Osteocyte (in vitro differentiated cells): ENCODE results near the gene SMIM35. TPM values are rescaled to one million over a fixed set of nuclear protein-coding genes. Genes with fewer than 3 reads are reported as not detected.
A peak's percentile ranks its signal among the peaks of the same experiment; 100 is the strongest.

Experiments used
- DNase-seq: peaks from one replicate; pipeline ENCODE4 v3.0.0; 2021; ENCODE audit warnings: mixed read lengths; ENCODE audit not compliant: unreplicated experiment; ENCODE audit errors: extremely low spot score
- H3K27ac Mint-ChIP-seq: one replicate; pipeline ENCODE4 v1.8.0; 2021; ENCODE audit warnings: mild to moderate bottlenecking, mixed read lengths; ENCODE audit not compliant: unreplicated experiment
- H3K27me3 Mint-ChIP-seq: one replicate; pipeline ENCODE4 v1.8.0; 2021; ENCODE audit warnings: mixed read lengths; ENCODE audit not compliant: unreplicated experiment
- H3K36me3 Mint-ChIP-seq: one replicate; pipeline ENCODE4 v1.8.0; 2021; ENCODE audit warnings: mixed read lengths; ENCODE audit not compliant: unreplicated experiment
- H3K4me1 Mint-ChIP-seq: one replicate; pipeline ENCODE4 v1.8.0; 2021; ENCODE audit warnings: mixed read lengths; ENCODE audit not compliant: unreplicated experiment
- H3K4me3 Mint-ChIP-seq: one replicate; pipeline ENCODE4 v1.8.0; 2021; ENCODE audit warnings: mild to moderate bottlenecking, moderate library complexity, mixed read lengths; ENCODE audit not compliant: unreplicated experiment
- H3K9me3 Mint-ChIP-seq: one replicate; pipeline ENCODE4 v1.8.0; 2021; ENCODE audit warnings: mixed read lengths; ENCODE audit not compliant: unreplicated experiment
- total RNA-seq: library from RNA; stranded (reverse); gene quantifications from 2 replicates; pipeline ENCODE4 v1.2.1, GENCODE V29; 2021
- TF ChIP-seq, protein P1 (sequence below): fragments of 200-600 bp; sonication (generic); IDR thresholded peaks from 2 replicates; pipeline ENCODE4 v1.5.0; 2021; ENCODE audit warnings: antibody characterized with exemption, mild to moderate bottlenecking, moderate library complexity

SMIM35 gene
- total RNA-seq, 1 donor from 2014 or later: not detected

DNA sequence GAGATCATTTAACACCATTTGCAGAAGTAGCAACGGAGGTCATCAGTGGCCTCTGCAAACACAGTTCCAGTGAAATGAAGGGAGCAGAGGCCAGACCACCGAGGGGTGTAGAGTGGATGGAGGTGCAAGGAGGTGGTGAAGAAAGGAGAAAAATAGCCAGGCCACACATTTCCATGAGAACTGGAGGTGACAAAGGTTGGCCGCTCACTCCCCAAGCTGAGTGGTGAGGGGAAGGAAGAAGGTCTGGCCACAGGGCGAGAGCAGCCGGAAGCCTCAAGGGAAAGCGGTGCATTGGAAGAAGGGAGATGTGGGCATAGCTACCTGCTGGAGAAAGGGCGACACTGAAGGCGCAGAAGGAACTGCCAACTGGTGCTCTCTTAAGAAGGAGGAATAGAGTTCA lies 30.0 kb downstream of the SMIM35 start:
- no peaks in the 10 kb centered on the region for H3K36me3 Mint-ChIP-seq
- H3K4me3 Mint-ChIP-seq: no peak overlapping the region
- TF ChIP-seq, protein P1, sequence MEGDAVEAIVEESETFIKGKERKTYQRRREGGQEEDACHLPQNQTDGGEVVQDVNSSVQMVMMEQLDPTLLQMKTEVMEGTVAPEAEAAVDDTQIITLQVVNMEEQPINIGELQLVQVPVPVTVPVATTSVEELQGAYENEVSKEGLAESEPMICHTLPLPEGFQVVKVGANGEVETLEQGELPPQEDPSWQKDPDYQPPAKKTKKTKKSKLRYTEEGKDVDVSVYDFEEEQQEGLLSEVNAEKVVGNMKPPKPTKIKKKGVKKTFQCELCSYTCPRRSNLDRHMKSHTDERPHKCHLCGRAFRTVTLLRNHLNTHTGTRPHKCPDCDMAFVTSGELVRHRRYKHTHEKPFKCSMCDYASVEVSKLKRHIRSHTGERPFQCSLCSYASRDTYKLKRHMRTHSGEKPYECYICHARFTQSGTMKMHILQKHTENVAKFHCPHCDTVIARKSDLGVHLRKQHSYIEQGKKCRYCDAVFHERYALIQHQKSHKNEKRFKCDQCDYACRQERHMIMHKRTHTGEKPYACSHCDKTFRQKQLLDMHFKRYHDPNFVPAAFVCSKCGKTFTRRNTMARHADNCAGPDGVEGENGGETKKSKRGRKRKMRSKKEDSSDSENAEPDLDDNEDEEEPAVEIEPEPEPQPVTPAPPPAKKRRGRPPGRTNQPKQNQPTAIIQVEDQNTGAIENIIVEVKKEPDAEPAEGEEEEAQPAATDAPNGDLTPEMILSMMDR: no peak
- H3K9me3 Mint-ChIP-seq: no peaks in the 10 kb centered on the region
- no peak overlapping the region for H3K27ac Mint-ChIP-seq
- H3K27me3 Mint-ChIP-seq: peaks cover 4% of the 10 kb centered on the region
- DNase-seq: no peak
- no peaks in the 10 kb centered on the region for H3K4me1 Mint-ChIP-seq

DNA sequence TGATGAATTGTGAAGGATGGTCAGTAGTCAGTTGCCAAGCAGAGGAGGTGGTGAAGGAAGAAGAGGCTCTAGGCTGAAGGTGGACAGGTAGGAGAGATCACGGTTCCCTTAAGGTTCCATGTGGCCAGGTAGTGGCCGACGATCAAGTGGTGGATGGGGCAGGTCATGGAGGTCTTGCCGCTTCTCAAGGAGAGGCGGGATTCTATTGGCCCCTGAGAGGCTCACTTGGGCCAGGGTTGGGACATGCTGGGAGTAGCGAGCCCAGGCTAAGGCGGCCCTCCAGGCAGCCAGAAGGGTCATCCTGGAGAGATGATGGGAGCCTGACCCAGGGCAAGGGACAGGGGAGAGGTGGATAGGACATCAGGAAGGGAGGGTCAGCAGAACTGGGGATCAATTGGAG lies 30.8 kb downstream of the SMIM35 start:
- Mint-ChIP-seq H3K4me1 (no peaks in the 10 kb centered on the region), H3K4me3 (no peak overlapping the region), H3K36me3 (no peaks in the 10 kb centered on the region), H3K27ac (no peak overlapping the region), H3K27me3 (peaks cover 4% of the 10 kb centered on the region), H3K9me3 (no peaks in the 10 kb centered on the region)
- DNase-seq: no peak
- TF ChIP-seq, protein P1: no peak

DNA sequence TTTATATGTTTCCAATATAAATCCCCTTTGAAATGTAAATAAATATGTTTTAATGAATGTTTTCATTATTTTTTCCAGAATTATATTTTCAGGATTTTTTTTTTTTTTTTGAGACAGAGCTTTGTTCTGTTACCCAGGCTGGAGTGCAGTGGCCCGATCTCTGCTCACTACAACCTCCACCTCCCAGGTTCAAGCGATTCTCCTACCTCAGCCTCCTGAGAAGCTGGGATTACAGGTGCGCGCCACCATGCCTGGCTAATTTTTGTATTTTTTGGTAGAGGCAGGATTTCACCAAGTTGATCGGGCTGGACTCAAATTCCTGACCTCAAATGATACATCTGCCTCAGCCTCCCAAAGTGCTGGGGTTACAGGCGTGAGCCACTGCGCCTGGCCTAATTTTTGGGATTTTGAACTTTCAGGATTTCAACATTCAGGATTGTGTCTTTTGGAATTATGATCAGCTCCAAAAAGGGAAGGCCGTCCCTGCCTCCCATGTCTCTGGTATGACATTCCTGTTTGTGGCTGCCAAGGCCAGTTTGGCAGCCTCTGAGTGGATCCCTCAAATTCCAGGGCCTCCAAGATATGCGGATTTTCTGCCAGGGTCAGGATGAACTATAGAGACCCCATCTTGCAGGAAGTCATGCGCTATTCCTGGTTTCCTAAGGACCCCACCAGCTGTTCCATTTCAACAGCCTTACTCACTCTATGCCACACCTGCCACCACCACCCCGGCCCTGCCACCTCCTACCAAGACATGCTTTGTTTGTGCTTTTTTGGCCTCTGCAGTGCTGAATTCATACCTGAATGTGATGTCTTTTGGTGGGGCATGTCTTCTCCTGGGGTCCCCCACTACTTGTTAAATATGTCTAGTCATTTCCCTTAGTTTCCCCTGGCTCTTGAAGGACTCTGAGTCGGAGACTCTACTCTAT lies 31.8 kb downstream of the SMIM35 start:
- H3K4me1 Mint-ChIP-seq: no peaks in the 10 kb centered on the region
- no peak overlapping the region for H3K27ac Mint-ChIP-seq
- no peak for DNase-seq
- no peaks in the 10 kb centered on the region for H3K36me3 Mint-ChIP-seq
- TF ChIP-seq, protein P1: no peak
- H3K4me3 Mint-ChIP-seq: no peak overlapping the region
- H3K9me3 Mint-ChIP-seq: no peaks in the 10 kb centered on the region
- H3K27me3 Mint-ChIP-seq: peaks cover 4% of the 10 kb centered on the region

DNA sequence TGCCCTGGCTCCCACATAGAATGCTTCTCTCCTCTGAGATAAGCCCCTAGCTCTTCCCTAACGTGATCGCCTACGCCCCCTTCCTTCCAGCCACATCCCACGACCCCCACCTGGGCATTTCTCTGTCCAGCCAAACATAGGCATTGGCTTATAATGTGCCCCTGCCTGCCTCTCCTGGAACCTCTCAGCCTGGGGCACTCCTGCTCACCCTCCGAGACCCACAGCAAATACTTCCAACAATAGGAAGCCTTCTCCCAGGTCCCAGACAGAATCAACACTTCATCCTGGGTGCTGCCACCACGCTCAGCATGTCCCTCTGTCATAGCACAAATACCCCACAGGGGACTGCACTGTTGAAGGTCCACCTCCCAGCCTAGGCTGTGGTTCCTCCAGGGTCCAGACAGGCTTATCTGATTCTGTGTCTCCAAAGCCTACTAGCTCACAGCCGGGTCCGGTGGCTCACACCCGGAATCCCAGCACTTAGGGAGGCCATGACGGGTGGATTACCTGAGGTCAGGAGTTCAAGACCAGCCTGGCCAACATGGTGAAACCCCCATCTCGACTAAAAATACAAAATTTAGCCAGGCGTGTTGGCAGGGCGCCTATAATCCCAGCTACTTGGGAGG lies 34.1 kb downstream of the SMIM35 start:
- H3K27ac Mint-ChIP-seq: no peak overlapping the region
- H3K9me3 Mint-ChIP-seq: no peaks in the 10 kb centered on the region
- H3K27me3 Mint-ChIP-seq: peaks cover 4% of the 10 kb centered on the region
- H3K36me3 Mint-ChIP-seq: no peaks in the 10 kb centered on the region
- H3K4me1 Mint-ChIP-seq: no peaks in the 10 kb centered on the region
- TF ChIP-seq, protein P1: no peak
- no peak overlapping the region for H3K4me3 Mint-ChIP-seq
- peak; percentile 69 for DNase-seq
